DND-41 (cell line): ENCODE data around the gene EIF4E1B.

Experiments used
- CTCF ChIP-seq: IDR thresholded peaks from 2 replicates; pipeline ENCODE4 v1.5.1; 2012; ENCODE audit warnings: borderline replicate concordance, low read length, moderate library complexity, mild to moderate bottlenecking; ENCODE audit not compliant: poor library complexity, severe bottlenecking; ENCODE audit errors: extremely low read depth
- EZH2 ChIP-seq: IDR thresholded peaks from 3 replicates; pipeline ENCODE4 v1.6.1; 2012; ENCODE audit warnings: borderline replicate concordance, low read depth, mild to moderate bottlenecking, moderate library complexity, low read length, inconsistent platforms; ENCODE audit not compliant: severe bottlenecking

GRCh38 chr5:176611435-176611834 is 19.0 kb upstream of the EIF4E1B start:
- TF ChIP-seq CTCF (no peak), EZH2 (no peak)
